Karpas-422 (cell line): Measurements from ENCODE around the gene VGLL4. TPM values are rescaled to one million over a fixed set of nuclear protein-coding genes. Genes with fewer than 3 reads are reported as not detected.

ENCODE experiments used
- DNase-seq: peaks from one replicate; pipeline ENCODE4 v3.0.0-alpha.2; 2015
- H2AFZ ChIP-seq: fragments of 200-600 bp; sonication (generic); 2 replicates; pipeline ENCODE4 v1.6.1; 2014; ENCODE audit warnings: antibody characterized with exemption, low read length, mixed read lengths
- H3K27ac ChIP-seq: fragments of 200-600 bp; sonication (generic); 2 replicates; pipeline ENCODE4 v1.5.1; 2014; ENCODE audit warnings: mild to moderate bottlenecking, low read length, moderate library complexity
- H3K27me3 ChIP-seq: fragments of 200-600 bp; sonication (generic); 2 replicates; pipeline ENCODE4 v1.6.1; 2014; ENCODE audit warnings: low read length, mixed read lengths
- H3K36me3 ChIP-seq: fragments of 200-600 bp; sonication (generic); 2 replicates; pipeline ENCODE4 v1.6.1; 2014; ENCODE audit warnings: low read length, mixed read lengths; ENCODE audit not compliant: insufficient read depth
- H3K4me1 ChIP-seq: fragments of 200-600 bp; sonication (generic); 2 replicates; pipeline ENCODE4 v1.6.1; 2014; ENCODE audit warnings: mild to moderate bottlenecking, low read length, mixed read lengths
- H3K4me2 ChIP-seq: fragments of 200-600 bp; sonication (generic); 2 replicates; pipeline ENCODE4 v1.6.1; 2014; ENCODE audit warnings: low read length, low read depth, mild to moderate bottlenecking; ENCODE audit not compliant: poor library complexity, severe bottlenecking
- H3K4me3 ChIP-seq: fragments of 200-600 bp; sonication (generic); 2 replicates; pipeline ENCODE4 v1.5.1; 2014; ENCODE audit warnings: mild to moderate bottlenecking, antibody characterized with exemption, low read length, mixed read lengths
- H3K79me2 ChIP-seq: fragments of 200-600 bp; sonication (generic); 2 replicates; pipeline ENCODE4 v1.6.1; 2014; ENCODE audit warnings: mild to moderate bottlenecking, low read length, mixed read lengths
- H3K9ac ChIP-seq: fragments of 200-600 bp; sonication (generic); 2 replicates; pipeline ENCODE4 v1.6.0; 2014; ENCODE audit warnings: low read length
- H3K9me2 ChIP-seq: fragments of 200-600 bp; sonication (generic), shearing (Covaris generic); replicated peaks from 2 replicates; pipeline ENCODE4 v1.6.0; 2014; ENCODE audit warnings: mild to moderate bottlenecking, low read length, moderate library complexity; ENCODE audit not compliant: insufficient read depth
- H3K9me3 ChIP-seq: fragments of 300-700, 200-600 bp; sonication (generic); 2 replicates; pipeline ENCODE4 v1.6.1; 2014; ENCODE audit warnings: low read length, mixed read lengths
- H4K20me1 ChIP-seq: fragments of 200-600 bp; sonication (generic); 2 replicates; pipeline ENCODE4 v1.6.1; 2014; ENCODE audit warnings: mild to moderate bottlenecking, antibody characterized with exemption, low read length, low read depth; ENCODE audit not compliant: insufficient read depth
- total RNA-seq: library from RNA; depleted of rRNA; stranded (reverse); fragments of >200 nt; shearing (Covaris generic); gene quantifications from 2 replicates; pipeline ENCODE4 v1.2.3, GENCODE V29; 2014; ENCODE audit warnings: low replicate concordance

The VGLL4 gene
- total RNA-seq, 1 experiment from 2014 or later = 152 TPM

GRCh38 chr3:11650391-11650790 lies 6.7 kb upstream of the VGLL4 start:
- Histone ChIP-seq H2AFZ (no peak overlapping the region), H3K9ac (no peak overlapping the region), H4K20me1 (no peaks in the 10 kb centered on the region; the same call in 1 of the 2 replicates), H3K4me3 (no peak overlapping the region), H3K79me2 (peaks cover 89% of the 10 kb centered on the region), H3K9me2 (no peaks in the 10 kb centered on the region), H3K27me3 (no peaks in the 10 kb centered on the region), H3K4me2 (no peak overlapping the region), H3K27ac (no peak overlapping the region), H3K4me1 (peaks cover 79% of the 10 kb centered on the region), H3K9me3 (no peaks in the 10 kb centered on the region), H3K36me3 (no peaks in the 10 kb centered on the region)
- DNase-seq = no peak

DNA sequence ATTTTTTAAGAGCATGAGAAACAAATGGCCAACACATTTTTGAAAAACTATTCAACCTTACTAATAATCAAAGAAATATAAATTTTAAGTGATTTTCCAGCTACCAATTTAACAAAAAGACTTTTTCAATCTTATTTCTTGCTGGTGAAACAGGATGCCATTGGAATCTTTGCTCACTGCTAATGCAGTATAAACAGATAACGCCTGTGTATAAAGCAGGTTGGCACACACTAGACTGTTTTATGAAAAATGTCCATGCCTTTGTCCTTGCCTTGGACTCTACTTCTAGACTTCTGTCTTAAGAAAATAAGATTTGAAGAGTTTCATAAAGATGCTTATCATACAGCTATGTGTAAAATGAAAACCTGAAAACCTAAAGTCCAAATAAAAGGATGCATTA lies 5.0 kb upstream of the VGLL4 start:
- no peak for DNase-seq
- Histone ChIP-seq H3K9me3 (no peaks in the 10 kb centered on the region), H2AFZ (no peak overlapping the region), H3K4me2 (peak overlapping the region; percentile 14), H3K9ac (no peak overlapping the region), H3K4me1 (peaks cover 75% of the 10 kb centered on the region), H3K4me3 (no peak overlapping the region), H3K9me2 (no peaks in the 10 kb centered on the region), H3K27me3 (no peaks in the 10 kb centered on the region), H3K79me2 (peaks cover 81% of the 10 kb centered on the region), H4K20me1 (no peaks in the 10 kb centered on the region), H3K36me3 (no peaks in the 10 kb centered on the region), H3K27ac (peak overlapping the region; percentile 61; the same call in 1 of the 2 replicates)

GRCh38 chr3:11643201-11643603 lies 513 bp downstream of the VGLL4 start:
- Histone ChIP-seq H4K20me1 (peaks cover 18% of the 10 kb centered on the region; the same call in 1 of the 2 replicates), H2AFZ (peak overlapping the region; percentile 59; the same call in 1 of the 2 replicates), H3K9ac (peak overlapping the region; percentile 85), H3K79me2 (peaks cover 83% of the 10 kb centered on the region), H3K27ac (peak overlapping the region; percentile 91), H3K4me1 (peaks cover 70% of the 10 kb centered on the region), H3K27me3 (no peaks in the 10 kb centered on the region), H3K9me2 (no peaks in the 10 kb centered on the region), H3K4me2 (peak overlapping the region; percentile 74), H3K36me3 (no peaks in the 10 kb centered on the region), H3K4me3 (peak overlapping the region; percentile 76), H3K9me3 (no peaks in the 10 kb centered on the region)
- peak; percentile 79 for DNase-seq

GRCh38 chr3:11642431-11643191 lies 1.1 kb downstream of the VGLL4 start:
- H3K4me3 ChIP-seq = peak overlapping the region; percentile 76
- H3K9me2 ChIP-seq = no peaks in the 10 kb centered on the region
- peaks cover 83% of the 10 kb centered on the region for H3K79me2 ChIP-seq
- no peaks in the 10 kb centered on the region for H3K36me3 ChIP-seq
- peaks cover 70% of the 10 kb centered on the region for H3K4me1 ChIP-seq
- H3K9ac ChIP-seq = peak overlapping the region; percentile 85
- H4K20me1 ChIP-seq = peaks cover 24% of the 10 kb centered on the region; the same call in 1 of the 2 replicates
- H3K4me2 ChIP-seq = peak overlapping the region; percentile 74
- DNase-seq = peak; percentile 91
- peak overlapping the region; percentile 91 for H3K27ac ChIP-seq
- no peaks in the 10 kb centered on the region for H3K27me3 ChIP-seq
- no peaks in the 10 kb centered on the region for H3K9me3 ChIP-seq
- peak overlapping the region; percentile 59; the same call in 1 of the 2 replicates for H2AFZ ChIP-seq

GRCh38 chr3:11641683-11642430 lies 1.9 kb downstream of the VGLL4 start:
- Histone ChIP-seq H4K20me1 (peaks cover 25% of the 10 kb centered on the region; the same call in 1 of the 2 replicates), H3K27me3 (no peaks in the 10 kb centered on the region), H3K9ac (peak overlapping the region; percentile 85), H3K79me2 (peaks cover 84% of the 10 kb centered on the region), H3K9me3 (no peaks in the 10 kb centered on the region), H3K27ac (peak overlapping the region; percentile 91), H2AFZ (no peak overlapping the region), H3K4me1 (peaks cover 70% of the 10 kb centered on the region), H3K9me2 (no peaks in the 10 kb centered on the region), H3K4me3 (peak overlapping the region; percentile 76), H3K36me3 (no peaks in the 10 kb centered on the region), H3K4me2 (peak overlapping the region; percentile 74)
- DNase-seq = peak; percentile 77

GRCh38 chr3:11641316-11641682 lies 2.4 kb downstream of the VGLL4 start:
- H3K27ac ChIP-seq = peak overlapping the region; percentile 91
- peaks cover 27% of the 10 kb centered on the region; the same call in 1 of the 2 replicates for H4K20me1 ChIP-seq
- H3K36me3 ChIP-seq = no peaks in the 10 kb centered on the region
- H3K4me3 ChIP-seq = peak overlapping the region; percentile 76
- H3K4me1 ChIP-seq = peaks cover 70% of the 10 kb centered on the region
- peaks cover 86% of the 10 kb centered on the region for H3K79me2 ChIP-seq
- no peak overlapping the region for H2AFZ ChIP-seq
- no peaks in the 10 kb centered on the region for H3K9me3 ChIP-seq
- H3K4me2 ChIP-seq = peak overlapping the region; percentile 74
- DNase-seq = no peak
- peak overlapping the region; percentile 85 for H3K9ac ChIP-seq
- no peaks in the 10 kb centered on the region for H3K9me2 ChIP-seq
- no peaks in the 10 kb centered on the region for H3K27me3 ChIP-seq

DNA sequence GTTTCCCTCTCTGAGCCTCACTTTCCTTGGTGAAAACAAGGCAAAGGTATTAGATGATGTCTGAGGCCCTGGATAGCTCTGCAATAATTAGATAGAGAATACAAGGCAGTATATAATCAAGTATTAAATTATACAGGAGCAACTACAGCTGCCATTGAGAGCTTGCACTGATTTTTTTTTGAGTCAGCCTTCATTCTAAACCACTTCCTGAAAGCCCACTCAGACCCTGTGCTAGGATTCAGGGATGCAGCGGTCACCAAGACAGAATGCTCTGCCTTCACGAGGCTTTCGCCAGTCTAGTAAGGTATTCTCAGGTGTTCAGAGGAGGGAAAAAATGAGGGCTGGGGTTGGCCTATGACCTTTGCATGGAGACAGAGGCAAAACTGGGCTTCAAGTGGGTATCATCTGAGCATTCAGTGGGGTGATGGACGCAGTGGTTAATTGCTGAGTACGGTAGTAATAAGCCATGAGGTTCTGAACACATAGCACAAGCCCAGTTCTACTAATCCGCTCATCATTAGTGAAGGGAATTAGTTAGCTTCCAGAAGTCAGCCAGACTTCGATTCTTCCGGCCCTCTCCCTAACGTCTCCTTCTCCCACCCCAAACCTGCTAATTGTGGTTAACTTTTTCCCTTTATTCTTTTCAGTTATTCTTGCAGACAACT lies 3.6 kb downstream of the VGLL4 start:
- Histone ChIP-seq H3K4me2 (peak overlapping the region; percentile 74), H3K4me1 (peaks cover 74% of the 10 kb centered on the region)

More for the DNA sequence above, 3.6 kb downstream of the VGLL4 start:
- peak overlapping the region; percentile 85 for H3K9ac ChIP-seq
- peaks cover 38% of the 10 kb centered on the region; the same call in 1 of the 2 replicates for H4K20me1 ChIP-seq
- no peaks in the 10 kb centered on the region for H3K36me3 ChIP-seq
- no peaks in the 10 kb centered on the region for H3K27me3 ChIP-seq
- no peaks in the 10 kb centered on the region for H3K9me2 ChIP-seq
- H3K4me3 ChIP-seq = peak overlapping the region; percentile 76
- peaks cover 93% of the 10 kb centered on the region for H3K79me2 ChIP-seq
- H3K27ac ChIP-seq = peak overlapping the region; percentile 31
- no peaks in the 10 kb centered on the region for H3K9me3 ChIP-seq
- DNase-seq = no peak
- no peak overlapping the region for H2AFZ ChIP-seq
